Activated CD4-positive, CD25-positive, alpha-beta regulatory T cell treated with anti-CD3 and anti-CD28 coated beads, Interleukin-2, amount 50 U/mL, for 72 hours (primary cell): ENCODE data around the gene SLC39A11.
"Not testable (repeated sequence)": the region's sequence is repeated elsewhere in the genome, so short reads cannot be mapped to it uniquely, and the experiment has no call there.

Source experiments
- DNase-seq: peaks from one replicate; pipeline ENCODE4 v3.0.0; 2021

Gene SLC39A11

GRCh38 chr17:73069841-73070240 lies 22.6 kb downstream of the SLC39A11 start:
- DNase-seq, result no peak

- no peak for DNase-seq
Measured at GRCh38 chr17:73069164-73069770, 23.2 kb downstream of the SLC39A11 start.

GRCh38 chr17:73068322-73069153 lies 23.9 kb downstream of the SLC39A11 start:
- no peak for DNase-seq

GRCh38 chr17:73067699-73068098 lies 24.8 kb downstream of the SLC39A11 start:
- not testable (repeated sequence) for DNase-seq

- DNase-seq, result no peak
Measured at GRCh38 chr17:73067075-73067474, 25.4 kb downstream of the SLC39A11 start.

GRCh38 chr17:73066148-73066884 lies 26.2 kb downstream of the SLC39A11 start:
- no peak for DNase-seq

- no peak for DNase-seq
Measured at GRCh38 chr17:73065376-73065775, 27.1 kb downstream of the SLC39A11 start.

- no peak for DNase-seq
Measured at GRCh38 chr17:73064084-73064938, 28.2 kb downstream of the SLC39A11 start.

GRCh38 chr17:73062726-73063125 lies 29.8 kb downstream of the SLC39A11 start:
- DNase-seq, result no peak

- DNase-seq, result no peak
Measured at GRCh38 chr17:73061161-73061560, 31.3 kb downstream of the SLC39A11 start.

- DNase-seq, result no peak
Measured at GRCh38 chr17:73060721-73061120, 31.8 kb downstream of the SLC39A11 start.

- not testable (repeated sequence) for DNase-seq
Measured at GRCh38 chr17:73059713-73060112, 32.8 kb downstream of the SLC39A11 start.

- no peak for DNase-seq
Measured at GRCh38 chr17:73058022-73058421, 34.5 kb downstream of the SLC39A11 start.

GRCh38 chr17:73057196-73057595 lies 35.3 kb downstream of the SLC39A11 start:
- DNase-seq, result no peak

- DNase-seq, result no peak
Measured at GRCh38 chr17:73052923-73053322, 39.6 kb downstream of the SLC39A11 start.

- DNase-seq, result no peak
Measured at GRCh38 chr17:73050797-73051196, 41.7 kb downstream of the SLC39A11 start.

GRCh38 chr17:73048170-73048569 lies 44.3 kb downstream of the SLC39A11 start:
- DNase-seq, result no peak

GRCh38 chr17:73045724-73046123 lies 46.8 kb downstream of the SLC39A11 start:
- no peak for DNase-seq

- DNase-seq, result no peak
Measured at GRCh38 chr17:73043686-73044581, 48.6 kb downstream of the SLC39A11 start.

GRCh38 chr17:73042809-73043685 lies 49.4 kb downstream of the SLC39A11 start:
- no peak for DNase-seq

GRCh38 chr17:73042225-73042624 lies 50.3 kb downstream of the SLC39A11 start:
- no peak for DNase-seq
